Adipocyte (in vitro differentiated cells): ENCODE results near the gene OR7G2.
A peak's percentile ranks its signal among the peaks of the same experiment; 100 is the strongest.

Experiments
- DNase-seq: peaks from one replicate; pipeline ENCODE4 v3.0.0-alpha.2; 2015; ENCODE audit warnings: low read depth
- H3K27me3 ChIP-seq: replicated peaks from 2 replicates; pipeline ENCODE4 v1.7.0; 2013; ENCODE audit warnings: mild to moderate bottlenecking, low read length, moderate library complexity; ENCODE audit not compliant: control insufficient read depth, insufficient read depth
- H3K36me3 ChIP-seq: 2 replicates; pipeline ENCODE4 v1.7.0; 2013; ENCODE audit warnings: low read length, mild to moderate bottlenecking, moderate library complexity; ENCODE audit not compliant: control insufficient read depth, insufficient read depth, severe bottlenecking
- H3K4me1 ChIP-seq: 2 replicates; pipeline ENCODE4 v1.7.0; 2013; ENCODE audit warnings: mild to moderate bottlenecking, low read length, moderate library complexity; ENCODE audit not compliant: control insufficient read depth, insufficient read depth
- H3K4me3 ChIP-seq: 2 replicates; pipeline ENCODE4 v1.7.0; 2013; ENCODE audit warnings: mild to moderate bottlenecking, low read length, moderate library complexity
- H3K9ac ChIP-seq: 2 replicates; pipeline ENCODE4 v1.7.0; 2013; ENCODE audit warnings: mild to moderate bottlenecking, low read length, moderate library complexity
- H3K9me3 ChIP-seq: 2 replicates; pipeline ENCODE4 v1.7.0; 2013; ENCODE audit warnings: mild to moderate bottlenecking, low read length, moderate library complexity; ENCODE audit not compliant: control insufficient read depth

OR7G2 gene

DNA sequence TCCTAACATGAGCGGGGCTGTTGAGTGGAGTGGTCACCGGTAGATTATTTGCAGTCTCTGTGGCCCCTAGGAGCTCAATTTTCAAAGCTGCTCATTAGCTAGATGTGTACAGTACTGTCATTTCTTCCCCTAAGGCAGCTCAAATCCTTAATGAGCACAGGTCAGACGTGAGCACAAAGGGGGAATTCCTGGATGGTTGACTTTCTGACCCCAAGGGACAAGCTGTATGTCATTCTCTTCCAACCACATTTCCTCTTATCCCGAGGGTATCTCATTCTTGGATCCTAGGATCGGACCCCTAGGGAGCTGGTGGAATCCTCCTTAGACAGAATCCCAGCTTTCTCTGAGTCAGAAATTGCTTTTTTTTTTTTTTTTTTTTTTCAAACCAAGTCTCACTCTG, 25.1 kb upstream of the OR7G2 start:
- H3K4me1 ChIP-seq, result no peaks in the 10 kb centered on the region
- no peaks in the 10 kb centered on the region for H3K9me3 ChIP-seq
- no peaks in the 10 kb centered on the region for H3K36me3 ChIP-seq
- no peaks in the 10 kb centered on the region for H3K27me3 ChIP-seq
- no peak overlapping the region for H3K4me3 ChIP-seq
- DNase-seq, result no peak
- no peak overlapping the region for H3K9ac ChIP-seq

DNA sequence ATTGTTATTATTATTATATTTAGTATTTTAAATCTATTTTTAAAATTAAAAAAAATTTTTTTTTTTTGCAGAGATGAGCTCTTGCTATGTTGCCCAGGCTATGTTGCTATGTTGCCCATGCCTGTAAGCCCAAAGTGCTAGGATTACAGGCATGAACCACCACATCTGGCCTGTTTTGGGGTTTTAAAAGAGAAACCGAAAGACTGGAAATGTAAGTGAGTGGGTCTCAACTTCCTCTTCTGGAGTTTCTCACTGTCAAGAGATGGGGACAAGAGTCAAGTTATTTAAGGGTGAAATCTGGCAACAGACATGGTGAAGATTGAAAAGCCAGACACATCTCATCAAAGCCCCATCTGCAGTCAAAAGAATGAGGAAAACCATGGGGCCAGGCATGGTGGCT, 23.7 kb upstream of the OR7G2 start:
- Histone ChIP-seq H3K36me3 (no peaks in the 10 kb centered on the region), H3K27me3 (no peaks in the 10 kb centered on the region), H3K4me3 (no peak overlapping the region), H3K9ac (no peak overlapping the region), H3K4me1 (no peaks in the 10 kb centered on the region), H3K9me3 (no peaks in the 10 kb centered on the region)
- DNase-seq, result no peak

DNA sequence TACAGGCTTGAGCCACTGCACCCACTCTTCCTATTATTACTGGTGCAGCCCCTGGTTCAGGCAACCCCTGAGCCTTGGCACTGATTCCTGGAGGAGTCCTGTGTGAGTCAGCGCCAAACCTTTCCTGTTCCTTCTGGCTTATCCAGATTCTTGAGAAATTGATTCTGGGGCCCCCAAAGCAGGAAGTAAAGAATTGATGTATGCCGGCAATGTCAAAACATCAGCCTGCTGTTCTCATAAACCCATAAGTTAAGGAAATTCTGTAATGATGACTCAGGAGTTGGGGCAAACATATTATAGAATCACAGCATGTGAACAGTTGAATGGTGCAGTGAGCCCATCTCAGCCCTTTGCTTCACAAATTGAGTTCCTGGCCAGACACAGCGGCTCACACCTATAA, 20.9 kb upstream of the OR7G2 start:
- no peaks in the 10 kb centered on the region for H3K36me3 ChIP-seq
- no peaks in the 10 kb centered on the region for H3K4me1 ChIP-seq
- H3K27me3 ChIP-seq, result no peaks in the 10 kb centered on the region
- H3K9ac ChIP-seq, result no peak overlapping the region
- H3K4me3 ChIP-seq, result no peak overlapping the region
- no peak for DNase-seq
- H3K9me3 ChIP-seq, result no peaks in the 10 kb centered on the region

DNA sequence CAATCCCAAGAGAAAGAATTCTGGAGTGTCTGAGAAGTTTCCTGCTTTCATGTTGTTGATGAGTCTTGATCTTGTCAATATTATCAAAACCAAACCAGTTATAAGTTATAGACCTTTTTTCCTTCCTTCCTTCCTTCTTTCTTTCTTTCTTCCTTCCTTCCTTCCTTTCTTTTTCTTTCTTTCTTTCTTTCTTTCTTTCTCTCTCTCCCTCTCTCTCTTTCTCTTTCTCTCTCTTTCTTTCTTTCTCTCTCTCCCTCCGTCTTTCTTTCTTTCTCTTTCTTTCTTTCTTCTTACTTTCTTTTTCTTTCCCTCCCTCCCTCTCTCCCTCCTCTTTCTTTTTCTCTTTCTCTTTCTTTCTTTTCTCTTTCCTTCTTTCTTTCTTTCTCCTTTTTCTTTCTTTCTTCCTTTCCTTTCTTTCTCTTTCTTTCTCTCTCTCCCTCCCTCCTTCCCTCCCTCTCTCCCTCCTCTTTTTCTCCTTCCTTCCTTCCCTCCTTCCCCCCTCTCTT, 19.7 kb upstream of the OR7G2 start, which contains the start of gene OR7G3:
OR7G3 (minus strand) TSS at position 51 of the 506 bp plus-strand sequence; CDS start at position 51, 0 bp downstream.
- no peaks in the 10 kb centered on the region for H3K9me3 ChIP-seq
- H3K4me1 ChIP-seq, result no peaks in the 10 kb centered on the region
- no peaks in the 10 kb centered on the region for H3K36me3 ChIP-seq
- no peaks in the 10 kb centered on the region for H3K27me3 ChIP-seq
- H3K9ac ChIP-seq, result no peak within 1 kb of the TSS
- H3K4me3 ChIP-seq, result no peak within 1 kb of the TSS
- no peak for DNase-seq

DNA sequence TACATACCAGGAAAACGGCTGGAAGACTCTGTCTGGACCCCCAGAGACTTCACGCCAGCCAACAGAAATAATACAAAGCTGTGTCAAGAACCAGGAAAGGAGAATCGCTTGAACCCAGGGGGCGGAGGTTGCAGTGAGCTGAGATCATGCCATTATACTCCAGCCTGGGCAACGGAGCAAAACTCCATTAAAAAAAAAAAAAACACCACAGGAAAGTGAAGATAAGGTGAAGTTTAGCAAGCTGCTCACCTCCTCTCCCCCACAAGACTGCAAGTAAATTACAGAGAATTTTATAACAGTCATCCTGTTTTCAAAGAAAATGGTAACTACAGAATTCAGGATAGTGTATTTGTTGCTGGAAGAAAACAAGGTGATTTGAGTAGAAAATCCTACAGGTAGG, 9.3 kb upstream of the OR7G2 start:
- no peaks in the 10 kb centered on the region for H3K27me3 ChIP-seq
- no peak overlapping the region for H3K4me3 ChIP-seq
- no peak for DNase-seq
- no peaks in the 10 kb centered on the region for H3K4me1 ChIP-seq
- no peak overlapping the region for H3K9ac ChIP-seq
- no peaks in the 10 kb centered on the region for H3K9me3 ChIP-seq
- H3K36me3 ChIP-seq, result no peaks in the 10 kb centered on the region

DNA sequence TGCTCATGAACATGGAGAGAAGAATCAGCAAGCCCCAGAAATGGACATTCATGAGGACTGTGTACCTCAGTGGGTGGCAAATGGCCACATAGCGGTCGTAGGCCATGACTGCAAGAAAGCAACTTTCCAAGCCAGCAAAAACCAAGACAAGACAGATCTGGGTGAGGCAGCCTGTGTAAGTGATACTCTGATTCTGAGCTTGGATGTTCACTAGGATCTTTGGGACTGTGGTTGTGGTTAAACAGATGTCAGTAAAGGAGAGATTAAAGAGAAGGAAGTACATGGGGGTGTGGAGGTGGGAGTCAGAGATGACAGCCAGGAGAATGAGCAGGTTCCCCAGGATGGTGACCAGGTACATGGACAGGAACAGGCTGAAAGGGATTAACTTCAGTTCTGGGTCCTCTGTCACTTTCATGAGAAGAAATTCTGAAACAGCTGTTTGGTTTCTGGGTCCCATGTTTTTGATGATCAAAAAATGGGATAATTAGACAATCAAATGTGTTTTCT, 8.1 kb upstream of the OR7G2 start, which contains the start of gene OR7G1:
OR7G1 (minus strand) TSS at position 457 of the 507 bp plus-strand sequence; CDS start at position 457, 0 bp downstream.
- no peaks in the 10 kb centered on the region for H3K27me3 ChIP-seq

DNA sequence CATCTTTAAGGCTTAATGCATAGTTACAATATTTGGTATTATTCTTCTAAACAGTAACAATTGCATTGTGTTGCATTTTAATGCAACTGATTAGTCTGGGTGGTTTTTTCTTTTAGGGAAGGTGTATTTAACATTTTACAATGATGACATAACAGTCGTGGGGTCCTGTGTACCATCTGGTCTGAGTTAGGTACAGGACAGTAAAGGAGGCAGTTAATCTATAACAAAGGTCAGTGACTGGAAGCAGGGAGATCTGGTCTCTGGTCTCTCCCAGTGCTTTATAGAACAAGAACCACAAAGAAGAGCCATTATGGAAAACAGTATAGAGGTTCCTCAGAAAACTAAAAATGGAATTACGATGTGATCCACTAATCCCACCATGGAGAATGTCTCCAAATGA, 2.7 kb upstream of the OR7G2 start:
- no peaks in the 10 kb centered on the region for H3K9me3 ChIP-seq
- no peaks in the 10 kb centered on the region for H3K4me1 ChIP-seq
- DNase-seq, result no peak
- no peak overlapping the region for H3K9ac ChIP-seq
- H3K4me3 ChIP-seq, result no peak overlapping the region
- H3K27me3 ChIP-seq, result no peaks in the 10 kb centered on the region
- H3K36me3 ChIP-seq, result no peaks in the 10 kb centered on the region

More for the DNA sequence above, 8.1 kb upstream of the OR7G2 start, which contains the start of gene OR7G1:
- Histone ChIP-seq H3K9ac (no peak within 1 kb of the TSS), H3K9me3 (no peaks in the 10 kb centered on the region), H3K4me1 (no peaks in the 10 kb centered on the region), H3K36me3 (no peaks in the 10 kb centered on the region), H3K4me3 (no peak within 1 kb of the TSS)
- no peak for DNase-seq

DNA sequence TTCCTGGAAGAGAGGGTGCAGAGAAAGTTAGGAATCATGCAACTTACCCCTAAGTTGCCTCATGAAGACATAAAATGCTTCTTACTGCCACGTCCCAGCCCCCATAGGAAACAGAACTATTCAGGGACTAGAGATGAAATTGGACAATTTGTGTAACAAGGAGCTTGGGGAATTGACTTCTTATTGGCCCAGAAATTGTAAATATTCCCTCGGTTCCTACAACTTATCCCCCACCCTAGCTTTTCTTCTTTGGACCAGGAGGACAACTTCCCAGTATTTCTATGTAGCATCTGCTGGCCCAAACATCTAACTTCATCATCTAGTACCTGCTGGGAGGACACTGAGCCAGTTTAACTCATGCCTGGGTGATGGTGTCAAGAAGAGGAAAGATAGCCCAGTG, 20.5 kb downstream of the OR7G2 start, which contains the start of gene OR1M1:
OR1M1 (plus strand) TSS at position 301 of the 400 bp plus-strand sequence. CDS start 6,184 bp downstream, outside the sequence.
- Histone ChIP-seq H3K9ac (no peak within 1 kb of the TSS), H3K4me3 (no peak within 1 kb of the TSS), H3K27me3 (no peaks in the 10 kb centered on the region), H3K36me3 (no peaks in the 10 kb centered on the region), H3K9me3 (no peaks in the 10 kb centered on the region), H3K4me1 (no peaks in the 10 kb centered on the region)
- no peak for DNase-seq

DNA sequence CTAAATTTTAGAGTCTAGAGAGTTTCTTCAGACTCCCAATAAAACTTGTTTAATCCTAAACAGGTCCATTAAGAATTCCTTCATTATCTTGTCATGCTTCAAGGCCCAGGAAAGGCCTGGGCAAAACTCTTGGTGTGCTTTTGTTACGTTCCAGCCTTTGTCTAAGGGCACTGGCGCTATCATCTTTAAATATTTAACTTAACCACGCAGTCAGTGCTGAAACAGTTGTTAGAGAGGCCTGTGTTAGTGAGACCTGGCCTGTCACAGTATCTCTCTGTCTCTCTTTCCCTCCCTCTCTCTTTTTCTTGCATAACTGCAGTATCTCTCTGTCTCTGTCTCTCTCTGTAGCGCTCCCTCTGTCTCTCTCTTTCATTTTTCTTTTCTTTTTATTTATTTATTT, 28.6 kb downstream of the OR7G2 start:
- Histone ChIP-seq H3K4me1 (peaks cover 7% of the 10 kb centered on the region), H3K36me3 (no peaks in the 10 kb centered on the region), H3K9ac (no peak overlapping the region), H3K27me3 (no peaks in the 10 kb centered on the region), H3K4me3 (no peak overlapping the region), H3K9me3 (no peaks in the 10 kb centered on the region)
- DNase-seq, result no peak

DNA sequence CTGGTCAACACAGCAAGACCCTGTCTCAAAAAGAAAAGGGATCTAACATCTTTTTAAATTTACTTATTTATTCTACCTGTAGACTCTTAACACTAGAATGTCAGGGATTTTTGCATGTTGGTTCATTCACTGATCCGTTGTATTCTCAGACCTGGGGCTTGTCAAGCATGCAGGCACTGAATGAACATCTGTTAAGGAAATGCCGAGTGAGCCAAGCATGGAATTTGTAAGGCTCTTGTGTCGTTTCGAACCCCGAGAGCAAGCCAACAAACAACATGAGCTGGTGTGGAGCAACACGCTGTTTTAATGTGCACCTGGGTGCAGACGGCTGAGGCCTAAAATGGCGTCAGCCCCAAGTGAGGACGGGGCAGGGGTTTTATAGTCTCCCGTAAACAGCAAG, 30.4 kb downstream of the OR7G2 start:
- Histone ChIP-seq H3K27me3 (no peaks in the 10 kb centered on the region), H3K9me3 (no peaks in the 10 kb centered on the region), H3K4me1 (peaks cover 7% of the 10 kb centered on the region), H3K36me3 (no peaks in the 10 kb centered on the region), H3K9ac (no peak overlapping the region), H3K4me3 (no peak overlapping the region)
- no peak for DNase-seq

DNA sequence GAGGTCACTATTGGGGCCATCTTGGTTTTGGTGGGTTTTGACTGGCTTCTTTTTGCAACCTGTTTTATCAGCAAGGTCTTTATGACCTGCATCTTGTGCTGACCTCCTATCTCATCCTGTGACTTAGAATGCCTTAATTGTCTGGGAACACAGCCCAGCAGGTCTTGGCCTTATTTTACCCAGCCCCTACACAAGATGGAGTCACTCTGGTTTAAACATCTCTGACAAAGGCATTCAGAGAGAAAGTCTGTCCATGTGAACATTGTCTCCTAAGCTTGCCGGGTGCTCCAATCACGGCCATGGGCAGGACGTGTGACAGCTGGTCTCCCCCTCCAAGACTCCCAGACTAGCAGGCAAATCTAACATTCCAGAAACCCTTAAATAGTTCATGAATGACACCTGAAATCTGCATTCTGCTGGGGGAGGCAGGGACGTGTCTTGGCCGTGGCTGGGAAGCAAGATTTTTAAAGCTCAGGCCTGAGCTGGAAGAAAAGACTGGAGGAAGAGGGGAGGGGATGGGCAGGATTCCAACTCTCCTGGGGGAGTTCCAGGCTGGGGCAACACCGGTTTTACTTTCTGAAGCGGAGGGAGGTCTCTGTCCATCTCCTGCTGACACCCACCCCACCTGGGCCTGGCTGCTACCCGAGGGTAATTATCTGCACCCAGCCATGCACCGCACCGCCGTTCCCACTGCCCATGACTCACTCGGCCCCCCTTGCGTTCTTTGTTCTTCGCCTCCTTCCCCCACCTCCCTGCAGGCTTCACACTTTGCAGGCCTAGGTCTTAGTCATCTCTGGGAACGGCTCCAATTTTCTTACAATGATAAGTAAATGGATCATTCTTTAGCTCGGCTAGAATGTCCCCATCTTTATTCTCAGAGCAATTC, 32.0 kb downstream of the OR7G2 start:
- H3K36me3 ChIP-seq, result no peaks in the 10 kb centered on the region
- H3K4me3 ChIP-seq, result no peak overlapping the region
- H3K4me1 ChIP-seq, result peaks cover 7% of the 10 kb centered on the region
- peak; percentile 65 for DNase-seq
- H3K27me3 ChIP-seq, result no peaks in the 10 kb centered on the region
- no peak overlapping the region for H3K9ac ChIP-seq
- no peaks in the 10 kb centered on the region for H3K9me3 ChIP-seq
